NCI-H2171 (cell line): ENCODE measurements around the gene PIGK.

Experiments used
- DNase-seq: peaks from one replicate; lab custom pipeline; 2025; lab: John Stamatoyannopoulos, UW

Gene PIGK

DNA sequence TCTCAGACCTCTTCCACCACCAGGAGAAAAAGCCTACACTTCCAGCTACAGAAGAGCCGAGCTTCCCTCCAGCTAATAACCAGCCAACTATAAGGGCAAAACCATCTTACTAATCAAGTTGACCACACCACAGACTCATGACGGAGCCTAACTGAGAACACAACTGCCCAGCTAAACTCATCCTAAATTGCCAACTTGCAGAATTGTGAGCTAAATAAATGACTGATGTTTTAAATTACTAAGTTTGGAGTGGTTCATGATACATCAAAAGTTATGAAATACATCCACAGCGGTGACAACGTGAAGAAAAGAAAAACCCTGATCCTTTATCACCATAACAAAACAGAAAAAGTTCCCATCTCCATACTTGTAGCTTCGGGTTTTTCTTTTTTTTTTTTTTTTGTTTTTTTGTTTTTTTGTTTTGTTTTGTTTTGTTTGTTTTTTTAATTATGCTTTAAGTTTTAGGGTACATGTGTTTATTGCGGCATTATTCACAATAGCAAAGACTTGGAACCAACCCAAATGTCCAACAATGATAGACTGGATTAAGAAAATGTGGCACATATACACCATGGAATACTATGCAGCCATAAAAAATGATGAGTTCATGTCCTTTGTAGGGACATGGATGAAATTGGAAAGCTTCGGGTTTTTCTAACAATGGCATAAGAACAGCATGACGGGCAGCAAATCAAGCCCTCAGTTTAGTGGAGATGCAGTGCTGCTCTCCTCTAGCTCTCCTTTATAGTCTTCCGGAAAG lies 122.6 kb downstream of the PIGK start:
- no peak for DNase-seq

DNA sequence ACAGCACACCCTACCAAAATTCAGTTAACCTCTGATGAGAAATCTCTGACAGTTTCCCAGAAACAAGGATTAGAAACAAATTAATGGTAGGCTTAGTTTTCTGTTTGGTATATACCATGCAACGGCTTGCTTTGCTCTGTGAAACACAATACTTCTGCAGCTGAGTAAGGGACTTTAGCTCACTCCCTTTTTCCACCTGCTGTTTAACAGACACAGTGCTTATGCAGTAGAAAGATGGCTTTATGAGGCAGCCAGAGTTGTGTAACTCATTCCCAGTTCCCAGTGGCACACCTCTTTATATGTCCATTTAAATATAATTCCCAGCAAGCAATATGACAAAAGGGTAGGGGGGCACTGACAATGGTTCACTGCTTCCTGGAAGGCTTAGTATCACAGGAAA lies 124.0 kb downstream of the PIGK start:
- DNase-seq: peak; percentile 15

DNA sequence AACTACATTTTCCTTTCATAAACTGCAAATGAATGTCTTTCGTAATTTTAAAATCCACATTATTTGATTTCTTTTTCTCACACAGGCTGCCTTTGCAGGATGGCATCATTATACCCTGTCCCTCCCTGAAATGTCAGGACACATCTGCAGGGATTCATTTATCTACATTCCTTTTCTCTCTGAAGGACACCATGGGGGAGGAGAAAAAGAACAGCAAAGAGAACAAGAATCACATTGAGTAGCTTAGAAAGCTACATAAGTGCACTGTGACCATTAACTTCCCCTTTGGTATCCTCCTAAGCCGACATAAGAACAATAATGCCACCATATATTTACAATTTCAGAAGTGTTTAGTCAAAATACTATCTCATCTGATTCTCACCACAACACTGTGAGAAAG lies 129.5 kb downstream of the PIGK start:
- no peak for DNase-seq

DNA sequence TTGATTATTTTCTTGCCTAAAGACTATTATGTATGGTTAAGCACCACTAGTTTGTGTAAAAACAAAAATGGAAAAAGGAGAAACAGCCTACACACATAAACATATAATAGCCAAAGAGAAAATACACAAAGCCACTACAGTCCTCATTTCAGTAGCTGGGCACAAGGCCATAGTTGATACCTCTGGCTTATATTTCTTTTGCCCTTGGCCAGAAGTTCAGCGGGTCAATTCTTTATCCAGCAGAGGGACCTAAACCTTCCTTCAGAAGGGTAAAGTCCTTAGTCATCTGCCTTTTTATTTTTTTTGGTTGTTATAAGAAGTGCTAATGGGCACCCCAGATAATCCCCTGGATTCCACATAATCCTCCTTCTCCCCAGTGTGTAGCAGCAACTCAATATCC lies 134.1 kb downstream of the PIGK start:
- DNase-seq: no peak

DNA sequence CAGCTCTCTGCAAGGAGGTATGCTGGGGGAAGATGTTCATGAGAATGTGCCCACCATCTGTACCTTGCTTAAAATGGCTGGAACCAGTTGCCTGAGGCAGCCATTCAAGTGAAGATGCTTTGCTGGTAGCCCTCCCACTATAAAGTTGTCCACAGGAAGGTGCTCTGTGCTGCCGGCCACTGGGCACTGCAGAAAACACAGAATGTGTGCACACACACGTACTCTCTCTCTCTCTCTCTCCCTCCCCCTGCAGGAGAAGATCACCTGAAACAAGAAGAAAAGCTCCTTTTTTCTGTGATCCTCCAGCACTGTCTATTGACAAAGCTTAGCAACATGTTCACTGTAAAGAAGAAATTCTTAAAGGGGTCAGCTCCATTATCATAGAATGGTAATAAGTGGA lies 134.8 kb downstream of the PIGK start:
- DNase-seq: no peak

DNA sequence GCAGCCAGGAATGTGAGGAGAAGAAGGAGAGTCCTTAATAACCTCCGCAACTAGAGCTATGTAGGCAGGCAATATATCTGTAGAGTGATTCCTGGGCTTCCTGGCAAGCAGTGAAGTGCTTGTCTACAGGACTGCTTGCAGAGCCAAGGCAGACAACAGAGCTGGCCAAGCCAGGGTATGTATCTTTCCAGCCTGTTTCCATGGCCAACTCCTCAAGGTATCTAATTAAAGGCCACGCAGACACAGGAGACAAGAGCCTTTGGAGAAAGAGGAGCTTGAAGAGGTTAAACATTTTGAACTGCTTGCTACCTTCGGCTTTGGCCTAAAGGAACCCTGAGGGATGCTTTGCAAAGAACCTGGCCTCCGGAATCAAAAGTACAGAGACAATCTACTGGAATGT lies 137.4 kb downstream of the PIGK start:
- no peak for DNase-seq

DNA sequence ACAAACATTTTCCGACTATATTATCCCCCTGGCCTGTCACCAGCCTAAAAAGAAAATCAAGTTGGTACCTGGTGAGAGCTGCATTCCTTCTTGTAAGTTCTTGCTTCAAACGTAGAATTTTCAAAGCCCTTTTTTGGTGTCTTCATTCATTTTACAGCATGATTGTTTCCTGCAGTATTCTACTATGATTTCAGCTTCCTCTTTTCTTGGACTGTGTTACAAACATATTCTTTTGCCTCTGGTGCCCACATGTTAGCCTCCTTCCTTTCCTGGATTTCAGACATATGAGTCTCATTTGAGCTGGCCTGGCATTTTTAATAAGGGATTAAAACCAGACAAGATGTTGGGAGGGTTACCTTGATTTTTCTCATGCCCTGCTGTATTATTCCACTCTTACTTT lies 142.5 kb downstream of the PIGK start:
- DNase-seq: no peak

DNA sequence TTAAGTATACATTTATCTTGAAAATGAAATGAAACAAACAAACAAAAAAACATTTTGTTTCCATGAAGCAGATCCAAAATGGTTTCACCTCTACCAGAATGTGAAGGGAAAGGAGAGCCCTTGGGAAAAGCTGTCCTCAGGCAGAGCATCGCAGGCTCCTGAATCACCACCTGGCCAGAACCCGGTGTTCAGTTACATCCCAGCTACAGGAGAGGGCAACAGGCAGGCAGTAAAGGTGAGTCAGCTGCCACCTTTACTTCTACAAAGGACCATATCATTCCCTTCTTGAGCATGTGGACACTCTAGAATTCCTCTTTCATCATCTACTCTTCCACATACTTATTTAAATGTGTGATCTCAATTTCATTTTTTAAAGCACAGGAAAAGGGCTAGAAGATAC lies 151.2 kb downstream of the PIGK start:
- peak; percentile 80 for DNase-seq

DNA sequence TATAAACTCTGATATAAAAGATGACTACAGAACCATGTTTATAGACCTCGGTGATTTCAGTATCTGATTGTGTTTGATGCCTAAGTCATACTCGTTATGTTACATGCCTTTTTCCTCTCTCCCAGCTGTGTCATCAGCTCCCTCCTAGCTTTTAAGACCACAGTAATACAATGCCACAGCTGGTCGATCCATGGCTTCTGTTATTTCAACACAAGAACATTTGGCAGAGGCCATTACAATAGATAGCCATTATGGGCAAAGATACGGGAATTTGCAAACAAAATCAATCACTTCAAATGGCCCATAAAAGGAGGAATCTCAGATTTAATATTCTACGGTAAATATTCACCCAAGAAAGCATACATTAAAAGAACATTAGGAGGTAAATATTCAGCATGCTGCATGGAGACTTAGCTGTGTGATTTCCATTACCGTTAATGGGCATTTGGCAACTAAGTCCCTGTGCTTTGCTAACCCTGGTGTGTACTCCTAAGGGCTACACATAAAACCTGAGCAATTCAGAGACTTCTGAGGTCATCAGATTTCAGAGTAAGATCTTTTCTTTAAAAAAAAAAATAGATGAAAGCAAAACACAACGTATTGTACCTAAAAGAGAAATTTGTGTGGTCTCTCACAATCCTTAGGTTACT lies 153.4 kb downstream of the PIGK start:
- DNase-seq: no peak

DNA sequence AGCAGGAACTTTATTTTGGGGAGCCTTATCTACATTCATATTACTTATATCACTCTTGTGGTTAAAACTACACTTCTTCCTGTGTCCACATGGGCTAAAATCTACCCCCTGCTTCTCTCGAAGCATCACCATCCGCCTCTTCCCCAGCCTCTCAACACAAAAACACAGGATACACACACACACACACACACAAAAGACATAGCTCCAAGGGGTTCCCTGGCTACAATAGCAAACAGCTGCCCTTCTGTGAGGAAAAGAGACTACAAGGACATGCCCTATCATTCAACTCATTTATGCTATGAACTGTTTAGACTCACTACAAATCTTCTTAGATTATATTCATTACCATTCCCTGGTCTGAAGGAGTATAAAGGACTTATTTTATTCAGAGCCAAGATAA lies 155.0 kb downstream of the PIGK start:
- DNase-seq: no peak

DNA sequence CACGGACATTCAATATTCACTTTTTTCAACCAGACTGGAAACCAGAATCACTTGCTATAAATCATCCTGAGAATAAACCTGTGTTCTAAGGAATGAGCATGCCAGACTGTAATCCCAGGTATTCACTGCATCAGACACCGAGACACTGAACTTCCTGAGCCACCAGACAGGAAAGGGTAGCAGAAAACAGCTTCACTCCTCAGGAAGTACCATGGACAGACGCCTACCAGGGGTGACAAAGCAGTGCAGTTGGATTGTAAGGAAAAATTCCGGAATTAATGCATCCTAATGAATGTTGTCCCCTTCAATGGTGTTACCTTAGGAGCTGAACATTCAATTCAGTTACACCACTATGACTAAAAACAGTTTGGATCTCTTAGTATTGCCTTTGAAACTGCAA lies 156.1 kb downstream of the PIGK start:
- no peak for DNase-seq

DNA sequence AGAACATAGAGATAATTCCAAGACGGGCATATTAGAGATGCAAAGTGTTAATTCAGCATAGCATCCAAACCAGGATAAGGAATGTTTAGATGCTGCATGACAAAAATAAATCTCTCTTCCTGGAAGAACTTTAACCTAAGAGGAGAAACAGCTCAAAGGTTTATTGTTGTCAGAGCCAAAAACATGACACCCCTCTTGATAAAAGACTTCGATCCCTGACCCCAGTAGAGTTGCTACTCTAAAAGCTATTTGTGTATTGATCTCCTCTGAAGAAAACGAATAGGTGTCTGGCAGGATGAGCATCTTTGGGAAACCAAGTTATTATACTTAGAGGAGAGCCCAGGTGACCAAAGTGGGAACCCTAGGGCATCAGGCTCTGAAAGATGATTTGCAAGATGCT lies 158.1 kb downstream of the PIGK start:
- no peak for DNase-seq

DNA sequence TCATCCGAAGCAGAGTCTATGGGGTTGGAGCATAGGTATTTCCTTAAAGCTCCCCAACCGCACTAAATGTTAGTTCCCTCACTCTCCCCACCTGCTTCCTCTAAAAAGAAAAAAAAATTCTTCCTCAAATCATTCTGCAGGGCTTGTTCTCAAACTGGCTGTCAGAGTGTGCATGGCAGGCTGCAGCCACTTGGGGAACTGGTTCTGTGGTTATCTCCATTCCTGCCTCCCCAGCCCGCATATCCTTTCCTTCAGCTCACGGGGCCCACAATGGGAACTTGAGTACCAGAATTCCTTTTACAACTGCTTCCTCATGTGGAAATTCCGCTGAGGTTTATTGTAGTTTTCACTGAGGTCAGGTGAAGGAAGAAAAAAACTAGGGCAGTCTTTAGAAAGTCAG lies 159.2 kb downstream of the PIGK start:
- DNase-seq: no peak

DNA sequence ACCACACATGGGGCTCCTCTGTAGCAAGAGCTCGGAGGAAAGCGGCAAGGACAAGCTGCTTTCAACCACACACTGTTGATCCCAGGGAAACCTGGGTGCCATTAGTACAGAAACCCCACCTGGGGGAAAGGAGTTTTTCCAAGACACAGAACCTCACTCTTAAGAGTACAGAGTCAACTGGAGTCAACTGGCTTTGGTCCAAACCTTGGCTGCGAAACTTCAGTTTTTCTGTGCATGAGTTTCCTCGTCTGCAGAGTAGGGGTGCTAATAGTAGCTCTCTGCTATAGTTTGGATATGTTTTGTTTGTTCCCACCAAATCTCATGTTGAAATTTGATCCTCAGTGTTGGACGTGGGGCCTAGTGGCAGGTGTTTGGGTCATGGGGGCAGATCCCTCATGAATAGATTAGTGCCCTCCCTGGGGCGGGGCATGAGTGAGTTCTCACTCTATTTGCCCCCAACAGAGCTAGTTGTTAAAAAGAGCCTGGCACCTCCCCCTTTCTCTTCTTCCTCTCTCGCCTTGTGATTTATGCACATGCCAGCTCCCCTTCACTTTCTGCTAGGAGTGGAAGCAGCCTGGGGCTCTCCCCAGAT lies 161.1 kb downstream of the PIGK start:
- no peak for DNase-seq

DNA sequence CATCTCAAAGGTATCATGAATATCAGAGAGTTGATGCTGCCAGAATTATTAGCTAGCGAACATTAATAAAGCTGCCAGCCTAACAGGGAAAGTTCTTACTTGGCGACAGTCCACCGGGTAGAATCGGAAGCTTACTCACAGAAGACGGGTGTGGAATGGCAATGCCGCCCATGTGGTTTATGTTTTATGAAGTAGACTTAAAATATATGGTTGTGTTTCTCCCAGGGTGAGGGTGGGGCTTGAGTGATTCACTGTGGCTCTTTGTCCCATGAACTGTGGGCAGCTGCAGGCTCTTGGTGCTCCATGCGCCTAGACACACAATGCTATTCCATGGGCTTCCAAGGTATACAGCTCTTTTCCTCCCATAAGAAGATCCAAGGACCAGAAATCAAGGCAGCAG lies 162.7 kb downstream of the PIGK start:
- no peak for DNase-seq

DNA sequence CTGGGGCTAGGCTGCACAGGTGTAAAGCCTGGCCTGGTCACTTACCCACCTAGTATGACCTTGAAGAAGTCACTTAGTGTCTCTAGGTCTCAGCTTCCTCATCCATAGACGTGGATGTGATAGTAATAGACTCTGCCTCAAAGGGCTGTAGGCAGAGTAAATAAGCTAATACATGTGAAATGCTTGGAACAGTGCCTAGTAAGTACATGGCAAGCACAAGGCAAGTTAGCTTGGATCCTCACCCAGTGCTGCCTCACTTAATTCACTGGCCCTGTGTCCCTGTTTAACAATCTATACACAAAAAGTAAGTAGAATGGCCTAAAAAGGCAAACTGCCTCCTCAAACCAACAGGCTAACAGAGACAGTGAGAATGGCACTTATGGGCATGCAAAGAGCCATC lies 167.8 kb downstream of the PIGK start:
- DNase-seq: no peak

DNA sequence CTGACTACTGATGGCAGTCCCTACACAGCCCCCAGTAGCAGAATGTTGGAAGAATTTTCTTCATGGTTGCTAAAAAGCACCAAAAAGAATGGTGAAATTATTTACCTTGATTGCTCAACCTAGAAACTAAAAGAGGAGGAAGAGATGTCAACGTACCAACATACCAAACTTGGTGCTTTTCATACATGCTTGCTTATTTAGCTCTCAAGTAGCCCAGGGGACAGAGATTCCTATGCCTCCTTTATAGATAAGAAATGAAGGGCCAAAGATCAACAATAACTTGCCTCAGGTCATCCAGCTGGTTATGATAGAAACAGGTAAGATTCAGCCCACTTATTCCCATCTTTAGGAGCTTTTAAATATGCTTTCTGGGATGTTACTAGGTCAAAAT lies 170.6 kb downstream of the PIGK start:
- no peak for DNase-seq

DNA sequence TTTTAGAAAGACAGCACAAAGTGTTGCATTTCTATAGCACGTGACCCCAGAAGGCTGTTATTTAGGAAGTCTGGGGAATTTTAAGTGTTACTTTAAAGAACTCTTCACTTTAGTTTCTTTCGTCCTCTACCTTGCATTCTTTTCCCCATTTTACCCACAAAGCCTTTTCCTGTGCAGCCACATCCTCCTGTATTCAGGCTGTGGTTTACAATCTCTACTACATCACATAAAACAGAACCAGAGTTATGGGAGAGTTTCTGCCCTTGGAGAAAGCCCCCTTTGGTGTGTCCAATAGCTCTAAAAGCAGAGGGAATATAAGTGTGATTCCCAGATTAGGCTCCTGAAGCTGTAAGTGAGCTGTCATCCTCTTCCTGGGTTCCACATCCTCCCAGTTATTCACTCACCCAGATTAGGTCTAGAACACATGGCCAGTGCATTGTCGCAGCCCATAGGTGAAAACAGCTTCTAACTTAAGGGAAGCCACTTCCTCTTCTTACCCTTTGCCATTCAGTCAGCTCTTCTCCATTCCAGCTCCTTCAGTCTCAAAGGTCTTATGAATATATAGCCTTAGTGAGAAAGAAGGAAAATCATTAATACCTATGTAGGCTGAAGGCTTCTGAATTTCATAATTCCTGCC lies 171.1 kb downstream of the PIGK start:
- no peak for DNase-seq

DNA sequence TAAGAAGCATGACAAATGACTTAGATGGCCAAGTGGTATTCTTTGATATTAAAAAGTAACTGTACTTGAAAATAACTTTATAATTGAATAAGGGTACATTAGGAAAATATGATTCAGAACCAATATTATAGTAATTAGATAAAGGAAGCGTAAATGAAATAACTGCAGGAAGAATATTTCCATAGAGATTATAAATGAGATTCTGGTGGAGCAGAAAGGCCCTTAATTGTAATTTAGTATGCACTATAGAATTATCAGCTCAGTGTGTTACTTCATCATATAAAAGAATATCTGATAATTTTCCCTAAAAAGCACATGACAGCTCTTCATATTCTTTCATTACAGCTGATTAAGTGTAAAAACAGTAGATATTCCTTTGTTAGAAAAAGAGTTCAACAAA lies 171.7 kb downstream of the PIGK start:
- DNase-seq: no peak

DNA sequence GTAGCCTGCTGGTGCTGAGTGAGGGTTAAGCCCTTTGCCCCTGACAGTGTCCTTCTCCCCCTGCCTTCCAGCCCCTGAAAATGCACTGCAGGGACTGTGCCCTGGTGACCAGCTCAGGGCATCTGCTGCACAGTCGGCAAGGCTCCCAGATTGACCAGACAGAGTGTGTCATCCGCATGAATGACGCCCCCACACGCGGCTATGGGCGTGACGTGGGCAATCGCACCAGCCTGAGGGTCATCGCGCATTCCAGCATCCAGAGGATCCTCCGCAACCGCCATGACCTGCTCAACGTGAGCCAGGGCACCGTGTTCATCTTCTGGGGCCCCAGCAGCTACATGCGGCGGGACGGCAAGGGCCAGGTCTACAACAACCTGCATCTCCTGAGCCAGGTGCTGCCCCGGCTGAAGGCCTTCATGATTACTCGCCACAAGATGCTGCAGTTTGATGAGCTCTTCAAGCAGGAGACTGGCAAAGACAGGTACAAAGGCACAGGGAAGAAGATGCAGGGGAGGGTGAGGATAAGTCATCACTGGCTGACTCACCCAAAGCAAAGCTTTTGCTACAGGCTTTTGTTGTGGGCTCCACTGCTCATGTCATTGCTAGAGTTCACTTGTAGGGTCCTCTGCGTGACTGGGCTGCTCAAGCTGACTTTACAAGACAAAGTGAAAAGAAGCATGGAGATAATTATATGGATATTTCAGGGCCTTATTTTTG lies 174.9 kb downstream of the PIGK start:
- DNase-seq: no peak

DNA sequence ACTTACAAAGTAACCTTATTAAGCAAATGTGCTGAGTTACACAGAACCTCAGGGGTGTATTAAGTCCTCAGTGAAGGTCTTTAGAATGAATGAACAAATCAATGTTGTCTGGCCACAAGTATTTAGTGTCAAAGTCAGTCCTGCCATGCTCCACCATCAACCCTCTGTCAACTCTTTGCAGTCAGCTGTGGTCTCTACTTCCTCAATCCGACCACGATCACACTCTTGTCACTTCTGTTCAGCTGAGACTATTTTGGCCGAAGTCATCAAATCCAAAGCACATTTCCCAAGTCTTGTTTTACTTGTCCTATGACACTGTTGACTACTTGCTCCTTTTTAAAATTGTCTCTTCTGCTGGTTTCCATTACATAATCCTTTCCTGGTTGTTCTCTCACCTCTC lies 178.4 kb downstream of the PIGK start:
- no peak for DNase-seq

DNA sequence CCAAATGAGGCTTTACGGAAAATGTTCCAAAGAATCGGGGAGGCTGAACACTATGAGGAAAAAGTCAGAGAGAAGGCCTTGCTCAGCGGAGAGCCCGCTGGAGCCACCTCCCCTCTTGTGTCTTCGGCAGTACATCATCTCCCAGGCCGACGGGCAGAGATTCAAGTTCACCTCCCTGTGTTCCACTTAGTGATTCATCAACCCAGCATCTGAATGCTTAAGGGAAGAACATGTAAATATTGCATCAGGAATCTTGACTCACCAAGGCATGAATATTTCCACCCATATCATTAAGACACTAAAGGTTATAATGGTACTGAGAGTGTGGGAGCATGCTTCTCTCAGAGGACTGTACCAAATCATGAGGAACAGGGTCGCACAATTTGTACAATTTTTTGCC lies 179.5 kb downstream of the PIGK start:
- DNase-seq: no peak

DNA sequence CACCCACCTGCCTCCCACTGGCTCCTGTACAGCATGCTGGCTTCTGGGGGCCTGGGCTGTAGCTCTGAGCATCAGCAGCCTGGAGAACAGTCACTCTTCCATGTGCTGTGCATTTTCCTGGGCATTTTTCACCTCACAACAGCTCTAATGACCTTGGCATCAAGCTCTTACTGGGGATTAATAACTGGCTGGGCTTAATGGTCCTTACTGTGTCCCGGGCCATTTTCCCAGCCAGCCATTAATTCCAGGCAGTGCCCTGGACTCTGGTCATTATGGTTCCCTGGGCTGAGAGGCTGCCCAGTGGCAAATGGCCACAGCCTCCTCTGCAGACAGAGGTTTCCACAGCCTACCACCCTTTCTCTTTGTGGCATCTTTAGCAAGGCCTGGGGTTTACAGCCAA lies 180.1 kb downstream of the PIGK start:
- DNase-seq: no peak
